Measurements from ENCODE around the gene PALM.
A peak's percentile ranks its signal among the peaks of the same experiment; 100 is the strongest.

Gene PALM

GRCh38 chr19:750640-751423 lies 42.1 kb downstream of the PALM start, which contains the start of gene MISP:
Gene MISP, plus strand, starts transcription at chr19:751112. Its CDS starts 5,835 bp downstream, at chr19:756947.
- no peak for DNase-seq (ENCODE audit: low read depth, low spot score)

DNA sequence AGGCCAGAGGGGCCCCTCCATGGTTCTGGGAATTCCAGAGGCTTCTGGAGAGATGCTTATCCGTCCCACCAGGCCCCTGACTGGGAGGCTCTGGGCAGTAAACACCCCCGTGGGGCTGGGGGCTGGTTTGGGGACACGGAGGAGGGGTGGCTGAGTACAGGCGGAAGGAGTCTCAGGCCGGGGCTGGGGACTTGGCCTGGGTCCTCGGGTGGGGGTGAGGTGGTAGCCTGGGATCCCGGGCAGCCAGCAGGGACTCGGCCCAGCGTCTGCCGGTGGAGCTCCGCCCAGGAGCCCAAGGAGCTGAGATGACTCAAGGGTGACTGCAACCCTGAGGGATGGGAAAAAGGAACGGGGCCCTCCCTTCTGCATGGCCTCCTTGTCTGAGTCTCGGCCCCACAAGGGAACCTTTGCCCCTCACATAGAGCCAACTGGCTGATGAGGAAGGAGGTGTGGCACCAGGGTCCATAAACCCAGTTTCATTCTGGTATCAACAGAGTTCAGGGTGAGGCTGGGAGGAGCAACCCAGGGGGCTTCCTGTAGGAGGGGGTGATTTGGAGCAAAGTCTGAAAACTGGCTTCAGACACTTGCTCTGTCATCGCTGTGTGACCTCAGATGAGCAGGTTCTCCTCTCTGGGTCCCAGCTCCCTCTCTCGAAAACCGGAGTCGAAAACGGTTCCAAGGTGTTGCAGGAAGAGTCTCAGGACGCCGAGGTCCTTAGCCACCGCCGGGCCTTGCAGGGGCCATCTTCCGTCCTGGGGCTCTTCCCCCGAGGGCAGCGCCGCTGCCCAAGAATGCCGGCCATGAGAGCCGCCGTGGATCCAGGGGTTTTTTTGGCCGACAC lies 43.0 kb downstream of the PALM start:
- peak; percentile 83 for DNase-seq (ENCODE audit: low read depth, low spot score)

GRCh38 chr19:752652-753517 lies 44.1 kb downstream of the PALM start:
- peak; percentile 71 for DNase-seq (ENCODE audit: low read depth, low spot score)

DNA sequence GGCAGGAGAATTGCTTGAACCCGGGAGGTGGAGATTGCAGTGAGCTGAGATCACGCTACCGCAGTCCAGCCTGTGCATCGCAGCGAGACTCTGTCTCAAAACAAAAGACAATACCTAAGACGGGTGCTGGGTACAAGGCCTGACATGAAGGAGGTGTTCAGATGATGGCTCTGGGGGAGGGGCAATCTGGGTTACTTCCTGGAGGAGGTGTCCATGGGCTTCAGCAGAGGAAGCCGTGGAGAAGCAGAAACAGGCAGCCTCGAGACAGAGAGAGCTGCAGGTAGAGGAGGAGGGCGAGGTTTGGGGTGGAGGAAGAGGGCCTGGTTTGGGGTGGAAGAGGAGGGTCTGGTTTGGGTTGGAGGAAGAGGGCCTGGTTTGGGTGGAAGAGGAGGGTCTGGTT lies 45.8 kb downstream of the PALM start:
- DNase-seq (ENCODE audit: low read depth, low spot score), result no peak

GRCh38 chr19:755063-755462 lies 46.3 kb downstream of the PALM start:
- no peak for DNase-seq (ENCODE audit: low read depth, low spot score)

DNA sequence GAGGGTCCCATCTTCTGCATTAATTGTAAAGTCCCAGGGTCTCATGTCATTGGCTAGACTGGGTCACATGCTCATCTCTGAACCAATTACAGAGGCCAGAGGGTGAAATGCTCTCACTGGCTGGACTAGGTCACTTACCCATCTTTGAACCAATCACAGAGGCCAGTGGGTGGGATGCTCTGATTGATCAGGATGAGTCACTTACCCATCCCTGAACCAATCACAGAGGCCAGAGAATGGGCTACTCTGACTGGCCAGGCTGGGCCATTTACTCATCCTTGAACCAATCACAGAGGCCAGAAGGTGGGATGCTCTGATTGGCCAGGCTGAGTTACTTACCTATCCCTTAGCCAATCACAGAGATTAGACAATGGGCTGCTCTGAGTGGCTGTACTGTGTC lies 47.5 kb downstream of the PALM start:
- peak; percentile 28 for DNase-seq (ENCODE audit: low read depth, low spot score)

GRCh38 chr19:756821-757688 lies 48.3 kb downstream of the PALM start:
- DNase-seq (ENCODE audit: low read depth, low spot score), result no peak

DNA sequence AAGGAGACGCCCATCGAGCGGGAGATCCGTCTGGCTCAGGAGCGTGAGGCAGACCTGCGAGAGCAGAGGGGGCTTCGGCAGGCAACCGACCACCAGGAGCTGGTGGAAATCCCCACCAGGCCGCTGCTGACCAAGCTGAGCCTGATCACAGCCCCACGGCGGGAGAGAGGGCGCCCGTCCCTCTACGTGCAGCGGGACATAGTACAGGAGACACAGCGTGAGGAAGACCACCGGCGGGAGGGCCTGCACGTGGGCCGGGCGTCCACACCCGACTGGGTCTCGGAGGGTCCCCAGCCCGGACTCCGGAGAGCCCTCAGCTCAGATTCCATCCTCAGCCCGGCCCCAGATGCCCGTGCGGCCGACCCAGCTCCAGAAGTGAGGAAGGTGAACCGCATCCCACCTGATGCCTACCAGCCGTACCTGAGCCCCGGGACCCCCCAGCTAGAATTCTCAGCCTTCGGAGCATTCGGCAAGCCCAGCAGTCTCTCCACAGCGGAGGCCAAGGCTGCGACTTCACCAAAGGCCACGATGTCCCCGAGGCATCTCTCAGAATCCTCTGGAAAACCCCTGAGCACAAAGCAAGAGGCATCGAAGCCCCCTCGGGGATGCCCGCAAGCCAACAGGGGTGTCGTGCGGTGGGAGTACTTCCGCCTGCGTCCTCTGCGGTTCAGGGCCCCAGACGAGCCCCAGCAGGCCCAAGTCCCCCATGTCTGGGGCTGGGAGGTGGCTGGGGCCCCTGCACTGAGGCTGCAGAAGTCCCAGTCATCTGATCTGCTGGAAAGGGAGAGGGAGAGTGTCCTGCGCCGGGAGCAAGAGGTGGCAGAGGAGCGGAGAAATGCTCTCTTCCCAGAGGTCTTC lies 49.3 kb downstream of the PALM start:
- DNase-seq (ENCODE audit: low read depth, low spot score), result no peak

DNA sequence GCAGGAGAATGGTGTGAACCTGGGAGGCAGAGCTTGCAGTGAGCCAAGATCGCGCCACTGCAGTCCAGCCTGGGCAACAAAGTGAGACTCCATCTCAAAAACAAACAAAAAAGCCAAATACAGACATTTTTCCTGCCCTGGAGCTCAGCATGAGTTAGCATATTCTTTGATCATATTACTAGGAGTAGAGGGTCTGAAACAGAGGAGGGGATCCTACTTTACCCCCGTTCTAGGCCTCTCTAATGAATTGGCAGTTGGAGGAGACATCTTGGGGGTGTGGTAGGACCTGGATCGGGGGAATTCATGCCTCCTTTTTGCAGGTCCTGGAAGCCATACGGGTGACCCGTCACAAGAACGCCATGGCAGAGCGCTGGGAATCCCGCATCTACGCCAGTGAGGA lies 54.4 kb downstream of the PALM start:
- DNase-seq (ENCODE audit: low read depth, low spot score), result no peak

DNA sequence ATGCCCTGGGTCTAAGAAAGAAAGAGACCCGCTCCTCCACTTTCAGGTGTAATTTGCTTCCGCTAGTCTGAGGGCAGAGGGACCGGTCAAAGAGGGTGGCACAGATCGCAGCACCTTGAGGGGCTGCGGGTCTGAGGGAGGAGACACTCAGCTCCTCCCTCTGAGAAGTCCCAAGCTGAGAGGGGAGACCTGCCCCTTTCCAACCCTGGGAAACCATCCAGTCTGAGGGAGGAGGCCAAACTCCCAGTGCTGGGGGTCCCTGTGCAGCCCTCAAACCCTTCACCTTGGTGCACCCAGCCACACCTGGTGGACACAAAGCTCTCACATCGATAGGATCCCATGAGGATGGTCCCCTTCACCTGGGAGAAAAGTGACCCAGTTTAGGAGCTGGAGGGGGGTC lies 55.1 kb downstream of the PALM start:
- no peak for DNase-seq (ENCODE audit: low read depth, low spot score)

- DNase-seq (ENCODE audit: low read depth, low spot score), result no peak
Observed at GRCh38 chr19:764301-764700, 55.6 kb downstream of the PALM start.

DNA sequence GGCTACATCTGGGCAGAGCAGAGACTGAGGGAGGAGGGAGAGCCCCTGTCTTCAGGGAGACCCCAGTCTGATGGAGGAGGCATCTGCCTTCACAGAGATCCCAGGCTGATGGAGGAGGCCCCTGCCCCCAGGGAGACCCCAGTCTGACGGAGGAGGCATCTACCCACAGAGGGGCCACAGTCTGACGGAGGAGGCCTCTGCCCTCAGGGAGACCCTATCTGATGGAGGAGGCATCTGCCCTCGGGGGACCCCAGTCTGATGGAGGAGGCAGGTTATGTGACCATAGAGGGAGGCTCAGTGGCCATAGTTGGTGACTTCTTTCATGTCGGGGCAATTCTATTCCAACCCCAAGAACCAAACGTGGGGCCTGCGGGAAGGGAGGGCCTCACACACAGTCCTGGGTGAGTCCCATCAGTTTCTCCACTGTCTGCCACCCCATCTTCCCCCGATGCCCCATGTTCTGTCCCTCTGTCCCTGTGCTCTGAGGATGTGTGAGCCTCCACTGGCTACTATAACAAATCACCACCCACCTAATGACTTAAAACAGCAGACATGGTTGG lies 56.5 kb downstream of the PALM start:
- no peak for DNase-seq (ENCODE audit: low read depth, low spot score)

- DNase-seq (ENCODE audit: low read depth, low spot score), result peak; percentile 94
Observed at GRCh38 chr19:768424-768823, 59.7 kb downstream of the PALM start.

DNA sequence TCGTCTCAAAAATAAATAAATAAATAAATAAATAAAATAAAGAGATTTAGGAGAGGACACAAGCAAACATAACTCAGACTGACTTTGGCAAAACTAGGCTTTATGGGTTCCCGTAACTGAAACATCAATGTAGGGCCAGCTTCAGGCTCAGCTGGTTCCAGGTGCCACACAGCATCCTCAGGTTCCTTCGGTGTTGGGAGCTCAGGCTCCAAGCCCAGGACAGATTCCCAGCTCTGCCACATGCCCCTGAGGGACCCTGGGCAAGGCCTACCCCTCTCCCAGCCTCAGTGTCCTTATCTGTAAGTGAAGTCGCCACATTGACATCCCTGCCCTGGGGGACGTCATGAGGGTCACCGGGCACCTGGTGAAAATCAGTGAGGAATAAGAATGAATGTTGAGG lies 60.9 kb downstream of the PALM start:
- no peak for DNase-seq (ENCODE audit: low read depth, low spot score)

- DNase-seq (ENCODE audit: low read depth, low spot score), result peak; percentile 59
Observed at GRCh38 chr19:771332-771785, 62.6 kb downstream of the PALM start.

- DNase-seq (ENCODE audit: low read depth, low spot score), result no peak
Observed at GRCh38 chr19:772063-772462, 63.3 kb downstream of the PALM start.

- DNase-seq (ENCODE audit: low read depth, low spot score), result peak; percentile 36
Observed at GRCh38 chr19:772730-773436, 64.1 kb downstream of the PALM start.

GRCh38 chr19:776549-776948 lies 67.8 kb downstream of the PALM start:
- DNase-seq (ENCODE audit: low read depth, low spot score), result no peak

Measured in astrocyte of the hippocampus (primary cell).